ENCODE data around the gene FOXP2.
"Not testable (repeated sequence)": the region's sequence is repeated elsewhere in the genome, so short reads cannot be mapped to it uniquely, and the experiment has no call there.

The FOXP2 gene

GRCh38 chr7:114575098-114575497, 160.5 kb downstream of the FOXP2 start:
- TF ChIP-seq, protein P1, sequence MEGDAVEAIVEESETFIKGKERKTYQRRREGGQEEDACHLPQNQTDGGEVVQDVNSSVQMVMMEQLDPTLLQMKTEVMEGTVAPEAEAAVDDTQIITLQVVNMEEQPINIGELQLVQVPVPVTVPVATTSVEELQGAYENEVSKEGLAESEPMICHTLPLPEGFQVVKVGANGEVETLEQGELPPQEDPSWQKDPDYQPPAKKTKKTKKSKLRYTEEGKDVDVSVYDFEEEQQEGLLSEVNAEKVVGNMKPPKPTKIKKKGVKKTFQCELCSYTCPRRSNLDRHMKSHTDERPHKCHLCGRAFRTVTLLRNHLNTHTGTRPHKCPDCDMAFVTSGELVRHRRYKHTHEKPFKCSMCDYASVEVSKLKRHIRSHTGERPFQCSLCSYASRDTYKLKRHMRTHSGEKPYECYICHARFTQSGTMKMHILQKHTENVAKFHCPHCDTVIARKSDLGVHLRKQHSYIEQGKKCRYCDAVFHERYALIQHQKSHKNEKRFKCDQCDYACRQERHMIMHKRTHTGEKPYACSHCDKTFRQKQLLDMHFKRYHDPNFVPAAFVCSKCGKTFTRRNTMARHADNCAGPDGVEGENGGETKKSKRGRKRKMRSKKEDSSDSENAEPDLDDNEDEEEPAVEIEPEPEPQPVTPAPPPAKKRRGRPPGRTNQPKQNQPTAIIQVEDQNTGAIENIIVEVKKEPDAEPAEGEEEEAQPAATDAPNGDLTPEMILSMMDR (conservative IDR thresholded peaks at IDR 0.05; ENCODE audit: control insufficient read depth, insufficient read depth, low read depth, low read length) = no peak
- no peak overlapping the region for H3K4me3 ChIP-seq (ENCODE audit: control insufficient read depth, low read depth, low read length)
- no peak for DNase-seq (ENCODE audit: low read depth)

DNA sequence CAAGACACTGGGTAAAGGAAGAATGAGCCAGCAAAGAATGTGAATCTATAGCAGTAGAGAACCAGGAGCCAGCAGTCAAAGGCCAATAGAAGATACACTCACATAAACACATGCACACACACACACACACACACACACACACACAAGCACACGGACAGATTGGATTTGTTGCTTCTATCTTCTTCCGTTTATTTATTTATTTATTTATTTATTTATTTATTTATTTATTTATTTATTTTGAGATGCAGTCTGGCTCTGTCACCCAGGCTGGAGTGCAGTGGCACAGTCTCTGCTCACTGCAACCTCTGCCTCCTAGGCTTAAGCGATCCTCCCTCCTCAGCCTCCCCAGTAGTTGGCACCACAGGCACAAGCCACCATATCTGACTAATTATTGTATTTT, 166.3 kb downstream of the FOXP2 start:
- H3K4me3 ChIP-seq (ENCODE audit: control insufficient read depth, low read depth, low read length); DNase-seq (ENCODE audit: low read depth): not testable (repeated sequence)

DNA sequence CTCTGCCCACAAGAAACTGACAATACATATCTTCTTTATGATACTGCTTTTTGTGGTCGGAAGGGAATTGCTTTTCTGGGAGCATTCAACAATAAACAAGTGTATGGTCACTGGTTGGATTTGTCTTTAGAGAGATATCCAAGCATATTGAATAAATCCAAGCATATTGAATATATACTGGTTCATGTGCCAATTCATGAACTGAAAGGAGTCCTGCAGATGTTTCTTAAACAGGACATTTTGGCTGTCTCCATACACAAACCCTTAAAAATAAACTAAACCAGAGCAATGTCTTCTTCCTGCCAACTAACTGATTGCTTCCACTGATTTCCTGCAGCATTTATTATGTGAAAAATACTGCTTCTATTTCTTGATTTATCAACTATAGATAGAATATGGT, 173.9 kb downstream of the FOXP2 start:
- H3K4me3 ChIP-seq (ENCODE audit: control insufficient read depth, low read depth, low read length) = no peak overlapping the region
- TF ChIP-seq, protein P1 (conservative IDR thresholded peaks at IDR 0.05; ENCODE audit: control insufficient read depth, insufficient read depth, low read depth, low read length) = no peak
- DNase-seq (ENCODE audit: low read depth) = no peak

DNA sequence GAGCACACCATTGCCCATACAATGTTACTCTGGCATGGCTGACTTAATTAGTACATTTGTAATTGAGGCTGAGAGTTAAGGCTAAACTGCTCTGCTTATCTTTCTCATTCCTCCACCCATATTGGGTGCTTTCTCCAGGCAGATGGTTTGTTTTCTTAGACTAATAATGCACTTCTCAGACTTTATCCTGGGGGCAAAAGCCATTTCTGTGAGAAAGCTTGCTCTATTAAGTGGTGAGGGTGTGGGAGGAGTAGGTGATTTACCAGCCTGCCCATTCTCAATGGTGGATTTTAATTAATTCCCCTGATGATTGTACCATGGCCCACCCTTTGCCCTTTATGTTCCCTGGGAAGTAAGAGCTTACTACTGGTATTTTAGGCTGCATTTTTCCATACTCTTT, 174.8 kb downstream of the FOXP2 start:
- no peak overlapping the region for H3K4me3 ChIP-seq (ENCODE audit: control insufficient read depth, low read depth, low read length)
- DNase-seq (ENCODE audit: low read depth) = no peak
- TF ChIP-seq, protein P1 (conservative IDR thresholded peaks at IDR 0.05; ENCODE audit: control insufficient read depth, insufficient read depth, low read depth, low read length) = no peak

GRCh38 chr7:114590298-114590697, 175.7 kb downstream of the FOXP2 start:
- no peak for DNase-seq (ENCODE audit: low read depth)
- no peak overlapping the region for H3K4me3 ChIP-seq (ENCODE audit: control insufficient read depth, low read depth, low read length)
- TF ChIP-seq, protein P1 (conservative IDR thresholded peaks at IDR 0.05; ENCODE audit: control insufficient read depth, insufficient read depth, low read depth, low read length) = no peak

GRCh38 chr7:114598946-114599345, 184.3 kb downstream of the FOXP2 start:
- no peak overlapping the region for H3K4me3 ChIP-seq (ENCODE audit: control insufficient read depth, low read depth, low read length)
- TF ChIP-seq, protein P1 (conservative IDR thresholded peaks at IDR 0.05; ENCODE audit: control insufficient read depth, insufficient read depth, low read depth, low read length) = no peak
- no peak for DNase-seq (ENCODE audit: low read depth)

- no peak overlapping the region for H3K4me3 ChIP-seq (ENCODE audit: control insufficient read depth, low read depth, low read length)
- TF ChIP-seq, protein P1 (conservative IDR thresholded peaks at IDR 0.05; ENCODE audit: control insufficient read depth, insufficient read depth, low read depth, low read length) = no peak
- no peak for DNase-seq (ENCODE audit: low read depth)
Measured at GRCh38 chr7:114606100-114606499, 191.5 kb downstream of the FOXP2 start.

- not testable (repeated sequence) for DNase-seq (ENCODE audit: low read depth)
Measured at GRCh38 chr7:114608822-114609221, 194.2 kb downstream of the FOXP2 start.

More at GRCh38 chr7:114608822-114609221, 194.2 kb downstream of the FOXP2 start:
- not testable (repeated sequence) for H3K4me3 ChIP-seq (ENCODE audit: control insufficient read depth, low read depth, low read length)
